H9 (cell line): Measurements from ENCODE around the gene PID1. TPM values are rescaled to one million over a fixed set of nuclear protein-coding genes. Genes with fewer than 3 reads are reported as not detected.

Source experiments
- DNase-seq: peaks from one replicate; pipeline ENCODE4 v3.0.0-alpha.2; 2017
- H2AFZ ChIP-seq: one replicate; pipeline ENCODE4 v1.6.1; 2013; ENCODE audit warnings: mild to moderate bottlenecking, low read length, control low read depth, moderate library complexity
- H2AK5ac ChIP-seq: 2 replicates; pipeline ENCODE4 v1.6.1; 2013; ENCODE audit warnings: low read length, control low read depth, mixed read lengths; ENCODE audit not compliant: insufficient read length
- H2BK120ac ChIP-seq: one replicate; pipeline ENCODE4 v1.6.1; 2013; ENCODE audit warnings: low read depth, mild to moderate bottlenecking, low read length, control low read depth, inconsistent platforms; ENCODE audit not compliant: poor library complexity, severe bottlenecking
- H2BK12ac ChIP-seq: 2 replicates; pipeline ENCODE4 v1.6.1; 2013; ENCODE audit warnings: low read length, control low read depth, mixed read lengths, low read depth; ENCODE audit not compliant: insufficient read length
- H2BK15ac ChIP-seq: 2 replicates; pipeline ENCODE4 v1.6.1; 2013; ENCODE audit warnings: low read depth, low read length, control low read depth
- H2BK20ac ChIP-seq: one replicate; pipeline ENCODE4 v1.6.1; 2013; ENCODE audit warnings: low read depth, mild to moderate bottlenecking, low read length, control low read depth, inconsistent platforms; ENCODE audit not compliant: poor library complexity, severe bottlenecking
- H2BK5ac ChIP-seq: 2 replicates; pipeline ENCODE4 v1.6.1; 2013; ENCODE audit warnings: low read length, control low read depth, mixed read lengths; ENCODE audit not compliant: insufficient read length
- H3K14ac ChIP-seq: 2 replicates; pipeline ENCODE4 v1.6.1; 2013; ENCODE audit warnings: low read length, control low read depth; ENCODE audit not compliant: insufficient read depth
- H3K18ac ChIP-seq: 2 replicates; pipeline ENCODE4 v1.6.1; 2013; ENCODE audit warnings: low read depth, mild to moderate bottlenecking, mixed read lengths, low read length, control low read depth; ENCODE audit not compliant: insufficient read length
- H3K23ac ChIP-seq: 2 replicates; pipeline ENCODE4 v1.6.1; 2013; ENCODE audit warnings: low read length, control low read depth, mixed read lengths, low read depth; ENCODE audit not compliant: insufficient read length
- H3K23me2 ChIP-seq: 2 replicates; pipeline ENCODE4 v1.6.1; 2013; ENCODE audit warnings: low read depth, mild to moderate bottlenecking, mixed read lengths, low read length, control low read depth; ENCODE audit not compliant: insufficient read length, poor library complexity, severe bottlenecking
- H3K27ac ChIP-seq: 2 replicates; pipeline ENCODE4 v1.5.1; 2013; ENCODE audit warnings: low read length, control low read depth, mixed read lengths, low read depth; ENCODE audit not compliant: insufficient read length
- H3K27me3 ChIP-seq: 2 replicates; pipeline ENCODE4 v1.6.1; 2013; ENCODE audit warnings: low read length, control low read depth, inconsistent platforms; ENCODE audit not compliant: insufficient read depth
- H3K4ac ChIP-seq: 2 replicates; pipeline ENCODE4 v1.6.1; 2013; ENCODE audit warnings: low read depth, mild to moderate bottlenecking, control low read depth, inconsistent platforms, low read length, moderate library complexity
- H3K4me1 ChIP-seq: 2 replicates; pipeline ENCODE4 v1.6.1; 2013; ENCODE audit warnings: low read length, control low read depth, inconsistent platforms; ENCODE audit not compliant: insufficient read depth
- H3K4me2 ChIP-seq: 2 replicates; pipeline ENCODE4 v1.6.1; 2013; ENCODE audit warnings: low read length, control low read depth, mixed read lengths; ENCODE audit not compliant: insufficient read length, insufficient read depth
- H3K56ac ChIP-seq: 2 replicates; pipeline ENCODE4 v1.6.1; 2013; ENCODE audit warnings: low read depth, mild to moderate bottlenecking, mixed read lengths, low read length, control low read depth; ENCODE audit not compliant: insufficient read length
- H3K79me1 ChIP-seq: 2 replicates; pipeline ENCODE4 v1.6.1; 2013; ENCODE audit warnings: low read depth, mild to moderate bottlenecking, moderate library complexity, low read length, control low read depth, inconsistent platforms; ENCODE audit not compliant: insufficient read depth, poor library complexity, severe bottlenecking
- H3K79me2 ChIP-seq: 2 replicates; pipeline ENCODE4 v1.6.1; 2013; ENCODE audit warnings: low read length, control low read depth, inconsistent platforms; ENCODE audit not compliant: insufficient read depth
- H3K9ac ChIP-seq: 2 replicates; pipeline ENCODE4 v1.6.1; 2013; ENCODE audit warnings: low read length, control low read depth, mixed read lengths; ENCODE audit not compliant: insufficient read length; ENCODE audit errors: extremely low read depth
- H3K9me3 ChIP-seq: one replicate; pipeline ENCODE4 v1.6.1; 2013; ENCODE audit warnings: low read depth, low read length, inconsistent platforms; ENCODE audit not compliant: control insufficient read depth
- H3T11ph ChIP-seq: one replicate; pipeline ENCODE4 v1.6.1; 2013; ENCODE audit warnings: mild to moderate bottlenecking, low read length, control low read depth, inconsistent platforms
- H4K20me1 ChIP-seq: one replicate; pipeline ENCODE4 v1.6.1; 2013; ENCODE audit not compliant: control insufficient read depth, insufficient read length, insufficient read depth
- H4K5ac ChIP-seq: 2 replicates; pipeline ENCODE4 v1.6.1; 2013; ENCODE audit warnings: low read depth, mild to moderate bottlenecking, mixed read lengths, low read length, control low read depth; ENCODE audit not compliant: insufficient read length
- H4K8ac ChIP-seq: replicated peaks from 2 replicates; pipeline ENCODE4 v1.6.1; 2013; ENCODE audit warnings: low read length, control low read depth, mixed read lengths, low read depth; ENCODE audit not compliant: insufficient read length
- H4K91ac ChIP-seq: 2 replicates; pipeline ENCODE4 v1.6.1; 2013; ENCODE audit warnings: low read depth, mild to moderate bottlenecking, moderate library complexity, mixed read lengths, low read length, control low read depth; ENCODE audit not compliant: insufficient read length
- H3K27ac Mint-ChIP-seq, 3 experiments: 2 replicates in 2 of 3; 3 replicates in 1 of 3; pipeline ENCODE4 v1.8.0; 2020 to 2021; ENCODE audit warnings: mixed read lengths in 3 of 3, mild to moderate bottlenecking in 1 of 3, moderate library complexity in 1 of 3
- H3K27me3 Mint-ChIP-seq: 2 replicates; pipeline ENCODE4 v1.8.0; 2021; ENCODE audit warnings: low read depth, mild to moderate bottlenecking, moderate library complexity, mixed read lengths
- H3K36me3 Mint-ChIP-seq, 3 experiments: 2 replicates in 2 of 3; 3 replicates in 1 of 3; pipeline ENCODE4 v1.8.0; 2020 to 2021; ENCODE audit warnings: low read depth in 3 of 3, mixed read lengths in 3 of 3; ENCODE audit not compliant: insufficient read depth in 1 of 3
- H3K4me1 Mint-ChIP-seq, 2 experiments: 2 replicates each; pipeline ENCODE4 v1.8.0; 2020; ENCODE audit warnings: mixed read lengths in 2 of 2
- H3K4me3 Mint-ChIP-seq, 2 experiments: 2 replicates in 1 of 2; 3 replicates in 1 of 2; pipeline ENCODE4 v1.8.0; 2020 to 2021; ENCODE audit warnings: mild to moderate bottlenecking in 2 of 2, mixed read lengths in 2 of 2, moderate library complexity in 1 of 2
- H3K9me3 Mint-ChIP-seq, 2 experiments: 2 replicates in 1 of 2; 3 replicates in 1 of 2; pipeline ENCODE4 v1.8.0; 2020; ENCODE audit warnings: mild to moderate bottlenecking in 2 of 2, mixed read lengths in 2 of 2, moderate library complexity in 1 of 2
- CTCF ChIP-seq: fragments of 200-600 bp; sonication (generic); conservative IDR thresholded peaks from 3 replicates; pipeline ENCODE4 v1.8.0; 2021; ENCODE audit warnings: antibody characterized with exemption, mild to moderate bottlenecking
- WGBS: extraction: QIAGEN DNeasy Blood & Tissue Kit; methylation state at CpG from one replicate; pipeline ENCODE4 v1.1.7; 2013; ENCODE audit warnings: missing lambda C conversion rate, low lambda C conversion rate, mixed read lengths; ENCODE audit not compliant: insufficient read length; ENCODE audit errors: extremely low coverage; 5-methylcytosine and 5-hydroxymethylcytosine counted together
- total RNA-seq: library from RNA; stranded (reverse); gene quantifications from 2 replicates; pipeline ENCODE4 v1.2.1, GENCODE V29; 2021

The PID1 gene
- total RNA-seq, 1 experiment from 2014 or later = 1.4 TPM

- no peaks in the 10 kb centered on the region for H3K23me2 ChIP-seq
- Mint-ChIP-seq H3K27ac (no peak overlapping the region), H3K36me3 (no peaks in the 10 kb centered on the region), H3K9me3 (peaks cover 0 to 1% of the 10 kb centered on the region in 2 experiments; a peak in 2 of 5 replicates), H3K4me3 (no peak overlapping the region), H3K27me3 (no peaks in the 10 kb centered on the region), H3K4me1 (no peaks in the 10 kb centered on the region)
- H3K27me3 ChIP-seq = no peaks in the 10 kb centered on the region
- no peak overlapping the region for H4K8ac ChIP-seq
- H3K18ac ChIP-seq = no peak overlapping the region
- no peak overlapping the region for H2BK12ac ChIP-seq
- no peak overlapping the region for H3K4me2 ChIP-seq
- no peaks in the 10 kb centered on the region for H3K79me1 ChIP-seq
- no peak overlapping the region for H3K14ac ChIP-seq
- DNase-seq = no peak
- no peak overlapping the region for H2BK20ac ChIP-seq
- no CpG with 5 or more reads among the region's 3 CpGs for WGBS
- H4K91ac ChIP-seq = no peak overlapping the region
- TF ChIP-seq CTCF = no peak
- H3K23ac ChIP-seq = no peak overlapping the region
- no peak overlapping the region for H3K56ac ChIP-seq
- H3K79me2 ChIP-seq = no peaks in the 10 kb centered on the region
- no peak overlapping the region for H2AFZ ChIP-seq
- H2BK15ac ChIP-seq = no peak overlapping the region
- H3K9me3 ChIP-seq = no peaks in the 10 kb centered on the region
- H3T11ph ChIP-seq = no peak overlapping the region
- no peak overlapping the region for H3K9ac ChIP-seq
- no peak overlapping the region for H2BK120ac ChIP-seq
- no peak overlapping the region for H3K27ac ChIP-seq
- no peak overlapping the region for H3K4ac ChIP-seq
- H4K5ac ChIP-seq = no peak overlapping the region
- no peaks in the 10 kb centered on the region for H4K20me1 ChIP-seq
- no peak overlapping the region for H2BK5ac ChIP-seq
- no peak overlapping the region for H2AK5ac ChIP-seq
- no peaks in the 10 kb centered on the region for H3K4me1 ChIP-seq
Measured at GRCh38 chr2:229218329-229218921, 52.7 kb downstream of the PID1 start.
